Stomach (tissue), 9 donors: Measurements from ENCODE around the gene PITX1. TPM values are rescaled to one million over a fixed set of nuclear protein-coding genes. Genes with fewer than 3 reads are reported as not detected.

Experiments used
- DNase-seq, 2 donors: peaks; one replicate each; pipeline versions ENCODE4 v3.0.0 to v3.0.0-alpha.2; 2013 to 2019
- H3K27ac ChIP-seq, 5 donors: fragments of 200-600 bp in 4 of 5; sonication (generic) in 4 of 5; one replicate each; pipeline ENCODE4 v1.5.1; 2013 to 2019; ENCODE audit warnings: mild to moderate bottlenecking in 1 of 5, moderate library complexity in 1 of 5
- H3K27me3 ChIP-seq, 3 donors: fragments of 200-600 bp; sonication (generic); one replicate each; pipeline ENCODE4 v1.5.1; 2017 to 2019; ENCODE audit warnings: mixed run types in 1 of 3
- H3K36me3 ChIP-seq, 4 donors: fragments of 200-600 bp; sonication (generic); 1 replicate in 3 of 4; 2 replicates in 1 of 4; pipeline ENCODE4 v1.5.1; 2016 to 2019
- H3K4me1 ChIP-seq, 4 donors: fragments of 200-600 bp; sonication (generic); one replicate each; pipeline ENCODE4 v1.5.1; 2016 to 2019
- H3K4me3 ChIP-seq, 4 donors: fragments of 200-600 bp; sonication (generic) in 3 of 4; one replicate each; pipeline ENCODE4 v1.5.1; 2016 to 2019; ENCODE audit warnings: mild to moderate bottlenecking in 1 of 4
- H3K9me3 ChIP-seq, 4 donors: fragments of 200-600 bp; sonication (generic); one replicate each; pipeline ENCODE4 v1.5.1; 2016 to 2019
- EP300 ChIP-seq: sonication (generic); formaldehyde crosslinking; IDR thresholded peaks from one replicate; pipeline ENCODE4 v1.6.1; 2017; ENCODE audit warnings: antibody characterized with exemption
- POLR2A ChIP-seq, 4 donors: fragments of 450-650 bp; IDR thresholded peaks; one replicate each; pipeline ENCODE4 v1.6.1; 2016; ENCODE audit warnings: antibody characterized with exemption in 4 of 4, control low read depth in 2 of 4, mild to moderate bottlenecking in 1 of 4, moderate library complexity in 1 of 4
- POLR2AphosphoS5 ChIP-seq, 3 donors: sonication (generic); formaldehyde crosslinking; IDR thresholded peaks; one replicate each; pipeline ENCODE4 v1.6.1; 2016; ENCODE audit warnings: antibody characterized with exemption in 3 of 3
- WGBS, 5 donors: extraction: QIAGEN DNeasy Blood & Tissue Kit in 3 of 5; methylation state at CpG; one replicate each; pipeline versions ENCODE4 v1.1.5 to v1.1.7; 2013 to 2018; 5-methylcytosine and 5-hydroxymethylcytosine counted together
- intact Hi-C: fragments of 100-400 bp; cut with DNase I; formaldehyde crosslinking; loops from one replicate; pipeline ENCODE4 v1.15.1; 2023; ENCODE audit warnings: low total_unique reads
- polyA plus RNA-seq, 3 donors: library from polyadenylated mRNA; stranded (reverse); fragments of 200-250 nt; gene quantifications; one replicate each; pipeline ENCODE4 v1.2.3, GENCODE V29; 2013
- total RNA-seq, 5 donors: library from RNA; depleted of rRNA; stranded (reverse); fragments of >200 nt; gene quantifications; one replicate each; pipeline versions ENCODE4 v1.1.0 to v1.2.3, GENCODE V29; 2014 to 2016
- TF ChIP-seq, protein P1 (sequence below), 7 experiments: fragments of 450-650 bp in 4 of 7; fragments of 200-600 bp in 3 of 7; sonication (generic) in 3 of 7; IDR thresholded peaks; one replicate each; pipeline ENCODE4 v1.5.1; 2016 to 2019; ENCODE audit warnings: antibody characterized with exemption in 7 of 7, control low read depth in 2 of 7, mild to moderate bottlenecking in 1 of 7
- donor health status: healthy with polysubstance abuse.
- donor health status: Bipolar disorder and iron deficiency.
- donor health status: healthy.

The PITX1 gene
- total and polyA plus RNA-seq, 8 donors = 30.3 to 149 (median 45.6) TPM

DNA sequence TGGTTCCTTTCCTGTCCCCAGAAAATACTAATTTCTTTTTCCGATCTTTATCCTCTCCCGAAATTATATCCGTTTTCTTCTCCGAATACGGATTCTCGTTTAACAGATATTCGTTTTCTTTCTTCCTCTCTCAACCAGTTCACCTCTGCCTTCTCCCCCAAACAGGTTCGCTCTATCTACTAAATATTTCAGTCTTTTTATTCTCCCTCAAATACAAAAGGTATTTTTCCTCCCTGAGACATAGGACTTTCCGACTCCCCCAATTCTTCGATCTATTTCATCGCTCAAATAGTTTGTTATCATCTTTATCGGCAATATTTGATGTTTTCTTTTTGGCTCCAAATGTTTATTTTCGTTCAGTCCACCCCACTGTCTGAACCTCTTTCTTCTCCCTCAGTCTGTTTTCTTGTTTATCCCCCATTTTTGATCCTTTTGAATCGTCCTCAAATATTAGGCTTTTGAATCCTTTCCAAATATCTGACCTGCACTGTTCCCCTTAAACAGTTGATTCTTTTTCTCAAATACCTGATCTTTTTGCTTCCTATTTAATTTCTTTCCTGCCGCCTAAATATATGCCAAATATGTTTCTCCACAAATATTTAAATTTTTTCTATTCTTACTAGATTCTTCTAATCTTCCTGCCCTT, 4.4 kb downstream of the PITX1 start:
- no peak for DNase-seq
- intact Hi-C loops = loop anchor here (10.0 kb wide), 1 partner anchor 165 kb away; no protein-coding TSS in a partner anchor
- TF ChIP-seq EP300 (no peak), POLR2A (IDR thresholded peaks at IDR 0.05) (no peak), POLR2AphosphoS5 (IDR thresholded peaks at IDR 0.05) (no peak)
- TF ChIP-seq, protein P1, sequence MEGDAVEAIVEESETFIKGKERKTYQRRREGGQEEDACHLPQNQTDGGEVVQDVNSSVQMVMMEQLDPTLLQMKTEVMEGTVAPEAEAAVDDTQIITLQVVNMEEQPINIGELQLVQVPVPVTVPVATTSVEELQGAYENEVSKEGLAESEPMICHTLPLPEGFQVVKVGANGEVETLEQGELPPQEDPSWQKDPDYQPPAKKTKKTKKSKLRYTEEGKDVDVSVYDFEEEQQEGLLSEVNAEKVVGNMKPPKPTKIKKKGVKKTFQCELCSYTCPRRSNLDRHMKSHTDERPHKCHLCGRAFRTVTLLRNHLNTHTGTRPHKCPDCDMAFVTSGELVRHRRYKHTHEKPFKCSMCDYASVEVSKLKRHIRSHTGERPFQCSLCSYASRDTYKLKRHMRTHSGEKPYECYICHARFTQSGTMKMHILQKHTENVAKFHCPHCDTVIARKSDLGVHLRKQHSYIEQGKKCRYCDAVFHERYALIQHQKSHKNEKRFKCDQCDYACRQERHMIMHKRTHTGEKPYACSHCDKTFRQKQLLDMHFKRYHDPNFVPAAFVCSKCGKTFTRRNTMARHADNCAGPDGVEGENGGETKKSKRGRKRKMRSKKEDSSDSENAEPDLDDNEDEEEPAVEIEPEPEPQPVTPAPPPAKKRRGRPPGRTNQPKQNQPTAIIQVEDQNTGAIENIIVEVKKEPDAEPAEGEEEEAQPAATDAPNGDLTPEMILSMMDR (IDR thresholded peaks at IDR 0.05) = no peak
- H3K27me3 ChIP-seq = peaks cover 6 to 98% (median 68%) of the 10 kb centered on the region in 3 donors
- H3K4me3 ChIP-seq = peak overlapping the region; percentile 34 to 86 (median 74)
- 20 to 47% (median 24%) methylated on average over 15 of the region's 15 CpGs for WGBS, 5 donors
- H3K4me1 ChIP-seq = peaks cover 44 to 76% (median 65%) of the 10 kb centered on the region in 4 donors
- peak overlapping the region; percentile 73 to 94 (median 94) for H3K27ac ChIP-seq
- peaks cover 0 to 8% (median 4%) of the 10 kb centered on the region in 4 donors for H3K9me3 ChIP-seq
- H3K36me3 ChIP-seq = peaks cover 0 to 8% (median 0%) of the 10 kb centered on the region in 4 donors

DNA sequence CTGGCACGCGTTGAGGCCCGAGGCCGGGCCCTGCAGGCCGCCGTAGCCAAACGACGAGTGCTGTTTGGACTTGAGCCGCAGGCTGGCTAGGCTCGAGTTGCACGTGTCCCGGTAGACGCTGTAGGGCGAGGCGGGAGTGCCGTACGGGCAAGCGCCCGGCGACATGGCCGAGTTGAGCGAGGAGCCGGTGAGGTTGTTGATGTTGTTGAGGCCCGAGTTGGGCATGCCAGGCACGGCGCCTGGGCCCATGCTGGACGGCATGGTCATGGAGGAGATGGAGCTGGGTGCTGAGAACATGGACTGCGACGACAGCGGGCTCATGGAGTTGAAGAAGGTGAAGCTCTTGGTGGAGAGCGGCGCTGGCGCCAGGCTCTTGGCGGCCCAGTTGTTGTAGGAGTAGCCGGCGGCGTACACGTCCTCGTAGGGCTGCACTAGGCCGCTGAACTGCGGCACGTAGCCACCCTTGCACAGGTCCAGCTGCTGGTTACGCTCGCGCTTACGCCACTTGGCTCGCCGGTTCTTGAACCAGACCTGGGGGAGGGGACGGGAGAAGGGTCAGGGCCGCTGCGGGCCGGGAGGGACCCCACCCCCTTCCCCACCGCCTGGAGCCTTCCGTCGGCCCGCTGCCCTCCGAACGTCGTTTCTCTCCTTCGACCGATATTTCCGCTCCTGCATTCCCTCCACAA, 5.1 kb downstream of the PITX1 start:
- Histone ChIP-seq H3K27ac (peak overlapping the region; percentile 44 to 94 (median 94)), H3K4me3 (peak overlapping the region; percentile 34 to 86 (median 74)), H3K27me3 (peaks cover 6 to 92% (median 62%) of the 10 kb centered on the region in 3 donors), H3K36me3 (peaks cover 0 to 8% (median 0%) of the 10 kb centered on the region in 4 donors), H3K9me3 (peaks cover 0 to 8% (median 4%) of the 10 kb centered on the region in 4 donors), H3K4me1 (peaks cover 37 to 72% (median 59%) of the 10 kb centered on the region in 4 donors)
- intact Hi-C loops = no loop called here
- TF ChIP-seq, protein P1 (IDR thresholded peaks at IDR 0.05) = no peak
- TF ChIP-seq POLR2A (IDR thresholded peaks at IDR 0.05) = no peak
- no peak for TF ChIP-seq EP300
- TF ChIP-seq POLR2AphosphoS5 (IDR thresholded peaks at IDR 0.05) = no peak
- no peak for DNase-seq
- 18 to 71% (median 22%) methylated on average over 52 to 62 of the region's 62 CpGs for WGBS, 5 donors

DNA sequence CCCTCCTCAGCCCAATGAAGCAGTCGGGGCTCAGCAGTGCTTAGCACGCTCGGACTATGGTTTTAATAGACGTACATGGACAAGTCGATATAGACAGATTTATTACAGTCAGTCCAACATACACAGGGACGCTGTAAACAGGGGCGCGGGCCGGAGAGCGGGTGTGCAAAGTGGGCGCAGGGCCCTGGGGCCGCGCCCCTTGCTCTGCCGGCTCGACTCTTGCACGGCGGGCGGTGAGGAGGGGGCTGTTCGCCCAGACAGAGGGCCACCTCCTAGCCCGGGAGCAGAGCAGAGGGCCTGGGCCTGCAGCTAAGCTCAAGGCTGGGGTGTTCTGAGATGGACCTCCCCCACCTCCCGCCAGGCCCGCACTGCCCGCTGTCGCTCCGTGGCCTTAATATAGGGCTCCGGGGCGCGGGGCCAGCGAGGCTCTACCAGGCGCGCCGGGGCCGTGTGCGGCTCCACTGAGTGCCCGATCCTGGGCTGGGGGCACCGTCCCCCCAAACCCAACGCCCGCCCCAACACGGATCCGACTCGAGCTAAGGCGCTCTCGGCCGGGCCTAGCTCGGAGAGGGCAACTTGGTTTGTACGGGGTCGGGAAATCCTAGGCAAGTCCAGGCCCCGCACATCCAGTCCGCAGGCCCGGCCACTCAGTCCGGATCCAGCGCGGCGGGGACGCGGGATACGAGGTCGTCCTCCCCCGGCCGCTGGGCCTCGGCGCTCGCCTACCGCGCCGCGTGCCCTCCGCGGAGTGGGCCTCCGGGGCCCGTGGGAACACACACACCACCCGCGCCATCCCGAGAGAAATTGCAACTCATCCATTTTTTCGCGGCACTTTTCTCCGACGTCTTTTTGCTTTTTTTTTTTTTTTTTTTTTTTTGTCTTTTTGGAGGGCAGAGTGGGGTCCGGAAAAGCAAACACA, 6.1 kb downstream of the PITX1 start:
- DNase-seq = no peak
- peak overlapping the region; percentile 48 to 94 (median 94) for H3K27ac ChIP-seq
- H3K4me1 ChIP-seq = peaks cover 27 to 64% (median 51%) of the 10 kb centered on the region in 4 donors
- no peak for TF ChIP-seq POLR2AphosphoS5 (IDR thresholded peaks at IDR 0.05)
- TF ChIP-seq, protein P1 (IDR thresholded peaks at IDR 0.05) = no peak
- no peak for TF ChIP-seq EP300
- TF ChIP-seq POLR2A (IDR thresholded peaks at IDR 0.05) = no peak
- H3K36me3 ChIP-seq = peaks cover 0 to 8% (median 0%) of the 10 kb centered on the region in 4 donors
- peaks cover 0 to 8% (median 4%) of the 10 kb centered on the region in 4 donors for H3K9me3 ChIP-seq
- H3K27me3 ChIP-seq = peaks cover 6 to 82% (median 52%) of the 10 kb centered on the region in 3 donors
- peak overlapping the region; percentile 34 to 86 (median 74) for H3K4me3 ChIP-seq
- intact Hi-C loops = no loop called here
- WGBS, 5 donors = 15 to 34% (median 22%) methylated on average over 45 to 79 of the region's 79 CpGs
